Left lung (tissue), 10 donors: Measurements from ENCODE around the gene MYEOV. TPM values are rescaled to one million over a fixed set of nuclear protein-coding genes. Genes with fewer than 3 reads are reported as not detected.

Source experiments
- ATAC-seq: fragments of 200-7000 bp; cut with Tn5 transposase; one replicate; pipeline ENCODE4 v1.9.1; 2020; ENCODE audit warnings: moderate library complexity
- DNase-seq, 4 donors: peaks; one replicate each; pipeline ENCODE4 v3.0.0-alpha.2; 2013 to 2020
- H3K27ac ChIP-seq, 2 donors: fragments of 200-600 bp; sonication (generic) in 1 of 2; one replicate each; pipeline versions ENCODE4 v1.5.0 to v1.8.0; 2020 to 2021
- H3K27me3 ChIP-seq, 2 donors: fragments of 200-600 bp; sonication (generic) in 1 of 2; one replicate each; pipeline versions ENCODE4 v1.5.0 to v1.8.0; 2020 to 2021
- H3K36me3 ChIP-seq, 2 donors: fragments of 200-600 bp; sonication (generic) in 1 of 2; one replicate each; pipeline versions ENCODE4 v1.5.0 to v1.8.0; 2020 to 2021
- H3K4me1 ChIP-seq, 2 donors: fragments of 200-600 bp; one replicate each; pipeline ENCODE4 v1.8.0; 2021
- H3K4me3 ChIP-seq, 2 donors: fragments of 200-600 bp; sonication (generic) in 1 of 2; one replicate each; pipeline versions ENCODE4 v1.5.0 to v1.8.0; 2020 to 2021; ENCODE audit warnings: mild to moderate bottlenecking in 1 of 2
- H3K9me3 ChIP-seq, 2 donors: fragments of 200-600 bp; sonication (generic) in 1 of 2; one replicate each; pipeline versions ENCODE4 v1.5.0 to v1.8.0; 2020 to 2021
- intact Hi-C, 2 donors: fragments of 100-400 bp; cut with DNase I; formaldehyde crosslinking; loops; one replicate each; pipeline versions ENCODE4 v1.11.2 to v1.14.2; 2022
- polyA plus RNA-seq, 6 donors: library from polyadenylated mRNA; unstranded; fragments of 120-200 nt; gene quantifications; one replicate each; pipeline ENCODE4 v1.2.1, GENCODE V29; 2013; ENCODE audit not compliant: insufficient read length in 6 of 6
- total RNA-seq, 2 donors: library from RNA; stranded (reverse); fragmentation: NEBNext Ultra II Directional; extraction: Animal tissue kit (Norgen Biotek cat#: 25700); gene quantifications; one replicate each; pipeline ENCODE4 v1.2.1, GENCODE V29; 2021
- TF ChIP-seq, protein P1 (sequence below), 2 donors: fragments of 200-600 bp; sonication (generic) in 1 of 2; IDR thresholded peaks; one replicate each; pipeline versions ENCODE4 v1.5.0 to v1.8.0; 2021; ENCODE audit warnings: antibody characterized with exemption in 2 of 2
- donor health status: DM: no; HTN: yes; CAD: no.
- donor health status: DM: no; HTN: no; CAD: no.

The MYEOV gene
- total and polyA plus RNA-seq, 8 donors = 0.31 to 0.85 (median 0.47) TPM; not detected in 1

DNA sequence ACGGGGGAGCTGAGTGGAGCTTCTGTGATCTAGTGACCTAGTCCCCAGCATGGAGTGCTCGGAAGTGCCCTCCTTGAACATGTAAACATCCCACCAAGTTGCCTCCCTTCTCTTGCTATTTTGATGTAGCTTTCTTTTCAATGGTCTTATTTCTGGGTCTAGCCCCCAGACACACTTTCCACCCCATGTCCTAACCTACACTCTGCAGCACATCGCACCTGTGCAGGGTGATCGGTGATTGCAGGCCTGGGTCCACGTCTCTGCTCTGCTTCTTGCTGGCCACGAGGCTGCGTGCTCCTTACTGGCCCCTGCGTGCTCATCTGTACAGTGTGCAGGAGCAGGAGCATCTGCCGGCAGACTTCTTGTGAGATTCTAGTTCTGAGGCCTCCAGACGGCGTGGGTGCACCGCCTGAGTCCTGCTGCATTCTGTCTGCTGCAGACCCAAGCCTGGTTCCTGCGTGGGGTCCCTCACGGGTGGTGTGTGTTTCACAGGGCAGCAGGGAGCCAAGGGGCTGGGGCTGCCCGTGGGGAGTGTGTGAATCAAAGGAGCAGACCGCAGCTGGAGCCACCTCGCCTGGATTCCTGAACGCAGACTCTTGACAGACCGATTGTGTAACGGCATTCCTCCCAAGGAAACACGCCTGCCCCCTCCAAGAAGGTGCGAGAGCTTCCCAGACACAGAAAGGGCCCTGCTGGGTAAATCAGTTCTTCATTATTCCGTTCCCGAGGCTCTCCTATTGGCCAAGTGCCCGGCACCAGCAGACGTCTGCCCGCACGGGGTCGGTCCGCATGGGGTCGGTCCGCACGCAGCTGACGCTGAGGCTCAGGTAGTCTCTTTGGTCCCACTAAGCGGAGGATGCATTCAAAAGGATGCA is 44.4 kb upstream of the MYEOV start:
- ATAC-seq (peak; percentile 96), DNase-seq (peak in 3 of 4 donors; percentile 25 to 68 (median 62))
- H3K27ac ChIP-seq = no peak overlapping the region
- H3K9me3 ChIP-seq = peaks cover 0 to 10% of the 10 kb centered on the region in 2 donors
- H3K4me1 ChIP-seq = no peaks in the 10 kb centered on the region
- no peaks in the 10 kb centered on the region for H3K27me3 ChIP-seq
- no peak overlapping the region for H3K4me3 ChIP-seq
- intact Hi-C loops = no loop called here
- H3K36me3 ChIP-seq = no peaks in the 10 kb centered on the region
- TF ChIP-seq, protein P1, sequence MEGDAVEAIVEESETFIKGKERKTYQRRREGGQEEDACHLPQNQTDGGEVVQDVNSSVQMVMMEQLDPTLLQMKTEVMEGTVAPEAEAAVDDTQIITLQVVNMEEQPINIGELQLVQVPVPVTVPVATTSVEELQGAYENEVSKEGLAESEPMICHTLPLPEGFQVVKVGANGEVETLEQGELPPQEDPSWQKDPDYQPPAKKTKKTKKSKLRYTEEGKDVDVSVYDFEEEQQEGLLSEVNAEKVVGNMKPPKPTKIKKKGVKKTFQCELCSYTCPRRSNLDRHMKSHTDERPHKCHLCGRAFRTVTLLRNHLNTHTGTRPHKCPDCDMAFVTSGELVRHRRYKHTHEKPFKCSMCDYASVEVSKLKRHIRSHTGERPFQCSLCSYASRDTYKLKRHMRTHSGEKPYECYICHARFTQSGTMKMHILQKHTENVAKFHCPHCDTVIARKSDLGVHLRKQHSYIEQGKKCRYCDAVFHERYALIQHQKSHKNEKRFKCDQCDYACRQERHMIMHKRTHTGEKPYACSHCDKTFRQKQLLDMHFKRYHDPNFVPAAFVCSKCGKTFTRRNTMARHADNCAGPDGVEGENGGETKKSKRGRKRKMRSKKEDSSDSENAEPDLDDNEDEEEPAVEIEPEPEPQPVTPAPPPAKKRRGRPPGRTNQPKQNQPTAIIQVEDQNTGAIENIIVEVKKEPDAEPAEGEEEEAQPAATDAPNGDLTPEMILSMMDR (IDR thresholded peaks at IDR 0.05) = no peak

DNA sequence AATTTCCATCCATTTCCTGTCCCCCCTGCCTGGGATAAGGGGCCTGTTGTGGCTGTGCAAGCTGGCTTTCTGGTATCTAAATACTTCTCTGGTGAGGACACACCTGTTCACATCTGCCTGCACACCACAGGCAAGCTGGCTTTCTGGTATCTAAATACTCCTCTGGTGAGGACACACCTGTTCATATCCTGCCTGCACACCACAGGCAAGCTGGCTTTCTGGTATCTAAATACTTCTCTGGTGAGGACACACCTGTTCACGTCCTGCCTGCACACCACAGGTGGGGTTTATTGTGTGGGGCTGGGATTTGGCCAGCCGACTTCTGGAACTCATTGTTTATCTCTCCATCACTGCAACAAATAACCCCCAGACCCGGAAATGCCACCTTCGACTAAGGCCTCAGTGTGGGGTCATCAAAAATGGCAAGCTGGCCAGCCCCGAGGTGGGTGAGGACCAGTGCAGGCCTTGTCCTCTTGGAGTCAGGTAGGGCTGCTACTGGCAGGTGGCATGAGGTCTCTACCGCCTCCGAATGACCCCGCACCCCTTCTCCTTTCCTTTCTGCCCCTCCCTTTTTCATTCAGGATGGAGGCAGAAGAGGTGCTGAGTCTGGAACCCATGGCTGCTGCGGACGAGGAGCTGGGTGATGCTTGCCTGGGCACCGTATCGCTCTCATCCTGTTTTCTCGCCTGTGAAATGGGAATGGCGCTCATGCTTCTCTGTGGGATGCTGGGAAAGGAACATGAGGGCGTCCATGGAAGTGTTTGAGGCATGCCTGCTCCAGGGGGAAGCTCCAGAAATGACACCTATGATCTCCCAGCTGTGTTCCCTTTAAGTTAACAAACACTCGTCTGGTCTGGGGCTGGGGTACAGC is 43.5 kb upstream of the MYEOV start:
- DNase-seq (no peak), ATAC-seq (peak; percentile 39)
- H3K4me3 ChIP-seq = no peak overlapping the region
- H3K9me3 ChIP-seq = peaks cover 0 to 10% of the 10 kb centered on the region in 2 donors
- H3K27ac ChIP-seq = no peak overlapping the region
- H3K27me3 ChIP-seq = no peaks in the 10 kb centered on the region
- intact Hi-C loops = no loop called here
- H3K36me3 ChIP-seq = no peaks in the 10 kb centered on the region
- TF ChIP-seq, protein P1 (IDR thresholded peaks at IDR 0.05) = no peak
- H3K4me1 ChIP-seq = no peaks in the 10 kb centered on the region

DNA sequence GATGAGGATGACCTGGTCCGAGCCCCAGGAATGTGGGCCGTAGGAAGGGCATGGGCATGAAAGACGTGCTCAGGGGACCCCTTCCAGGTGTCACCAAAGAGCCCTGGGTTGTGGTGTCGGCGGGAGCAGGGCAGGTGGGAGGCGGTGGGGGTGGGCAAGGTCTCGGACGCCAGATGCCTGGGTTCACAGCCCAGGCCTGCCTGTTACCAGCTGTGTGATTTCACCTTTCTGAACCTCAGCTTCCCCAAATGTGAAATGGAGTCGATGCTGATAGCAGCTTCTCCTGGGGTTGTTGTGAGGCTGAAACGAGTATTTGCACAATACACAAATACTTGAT is 42.9 kb upstream of the MYEOV start:
- peaks cover 0 to 10% of the 10 kb centered on the region in 2 donors for H3K9me3 ChIP-seq
- intact Hi-C loops = no loop called here
- no peaks in the 10 kb centered on the region for H3K36me3 ChIP-seq
- DNase-seq (no peak), ATAC-seq (no peak)
- no peaks in the 10 kb centered on the region for H3K27me3 ChIP-seq
- no peaks in the 10 kb centered on the region for H3K4me1 ChIP-seq
- no peak overlapping the region for H3K27ac ChIP-seq
- TF ChIP-seq, protein P1 (IDR thresholded peaks at IDR 0.05) = no peak
- H3K4me3 ChIP-seq = no peak overlapping the region

DNA sequence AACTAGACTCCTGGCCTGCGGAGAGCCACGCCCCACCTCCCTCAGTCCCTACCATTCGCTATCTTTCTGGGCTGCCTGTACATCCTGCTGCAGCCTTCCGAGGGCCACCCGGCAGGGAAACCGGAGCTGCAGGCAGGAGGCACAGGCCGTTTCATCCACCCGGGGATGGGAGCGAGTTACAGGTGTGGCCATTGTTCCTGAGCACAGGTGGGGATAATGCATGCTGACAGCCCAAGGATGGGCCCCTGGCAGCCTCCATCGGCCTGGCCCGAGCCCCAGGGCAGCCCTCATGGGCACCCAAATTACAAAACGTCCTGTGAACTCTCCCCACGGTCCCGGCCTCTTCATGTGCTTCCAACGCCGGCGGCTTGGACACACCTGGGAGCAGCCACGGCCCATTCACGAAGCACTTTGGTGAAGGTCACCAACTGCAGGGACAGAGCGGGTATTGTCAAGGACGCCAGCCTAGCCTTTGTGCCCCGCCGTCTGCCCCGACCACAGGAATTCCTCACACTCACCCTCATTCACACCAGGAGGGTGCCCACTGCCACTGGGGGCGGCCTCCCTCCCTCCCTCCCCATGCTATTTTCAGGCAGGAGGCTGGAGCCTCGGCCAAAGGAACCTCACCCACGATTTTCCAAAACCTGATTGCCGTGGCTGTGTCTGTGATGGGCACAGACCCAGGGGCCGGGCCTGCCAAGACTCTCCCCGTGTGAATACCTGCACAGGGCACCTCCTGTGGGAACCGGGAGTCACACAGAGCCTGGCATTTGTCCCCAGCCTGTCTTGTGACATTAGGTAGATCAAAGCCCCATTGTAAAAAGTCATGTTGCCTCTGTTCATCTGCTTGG is 42.1 kb upstream of the MYEOV start:
- TF ChIP-seq, protein P1 (IDR thresholded peaks at IDR 0.05) = no peak
- intact Hi-C loops = no loop called here
- Histone ChIP-seq H3K36me3 (no peaks in the 10 kb centered on the region), H3K9me3 (peaks cover 0 to 10% of the 10 kb centered on the region in 2 donors), H3K4me1 (no peaks in the 10 kb centered on the region), H3K27ac (no peak overlapping the region), H3K4me3 (no peak overlapping the region), H3K27me3 (no peaks in the 10 kb centered on the region)
- ATAC-seq = no peak
- DNase-seq = no peak
